Left ventricle myocardium inferior (tissue), 1 donor: Measurements from ENCODE around the gene CCM2. TPM values are rescaled to one million over a fixed set of nuclear protein-coding genes. Genes with fewer than 3 reads are reported as not detected.
A peak's percentile ranks its signal among the peaks of the same experiment; 100 is the strongest.

Source experiments
- DNase-seq: peaks from one replicate; pipeline ENCODE4 v3.0.0-alpha.2; 2020
- H3K27ac ChIP-seq: fragments of 200-600 bp; replicated peaks from 2 replicates; pipeline ENCODE4 v1.8.0; 2021
- H3K27me3 ChIP-seq: fragments of 200-600 bp; 2 replicates; pipeline ENCODE4 v1.8.0; 2021; ENCODE audit warnings: low read depth
- H3K36me3 ChIP-seq: fragments of 200-600 bp; 2 replicates; pipeline ENCODE4 v1.8.0; 2021
- H3K4me1 ChIP-seq: fragments of 200-600 bp; 2 replicates; pipeline ENCODE4 v1.8.0; 2021
- H3K4me3 ChIP-seq: fragments of 200-600 bp; 2 replicates; pipeline ENCODE4 v1.8.0; 2021; ENCODE audit warnings: mild to moderate bottlenecking, moderate library complexity
- H3K9me3 ChIP-seq: fragments of 200-600 bp; replicated peaks from 2 replicates; pipeline ENCODE4 v1.8.0; 2021
- intact Hi-C: fragments of 100-400 bp; cut with micrococcal nuclease; formaldehyde crosslinking; loops from one replicate; pipeline ENCODE4 v1.11.0; 2022
- total RNA-seq: library from RNA; stranded (reverse); fragmentation: NEBNext Ultra II Directional; extraction: Animal tissue kit (Norgen Biotek cat#: 25700); gene quantifications from one replicate; pipeline ENCODE4 v1.2.1, GENCODE V29; 2021
- TF ChIP-seq, protein P1 (sequence below): fragments of 200-600 bp; IDR thresholded peaks from 2 replicates; pipeline ENCODE4 v1.8.0; 2021; ENCODE audit warnings: antibody characterized with exemption, mild to moderate bottlenecking, borderline replicate concordance
- donor health status: DM: no; HTN: yes; CAD: no; lungs with severe emphysema.

CCM2 gene
- total RNA-seq, 1 donor from 2014 or later = 24.5 TPM

- no peak for DNase-seq
- TF ChIP-seq, protein P1, sequence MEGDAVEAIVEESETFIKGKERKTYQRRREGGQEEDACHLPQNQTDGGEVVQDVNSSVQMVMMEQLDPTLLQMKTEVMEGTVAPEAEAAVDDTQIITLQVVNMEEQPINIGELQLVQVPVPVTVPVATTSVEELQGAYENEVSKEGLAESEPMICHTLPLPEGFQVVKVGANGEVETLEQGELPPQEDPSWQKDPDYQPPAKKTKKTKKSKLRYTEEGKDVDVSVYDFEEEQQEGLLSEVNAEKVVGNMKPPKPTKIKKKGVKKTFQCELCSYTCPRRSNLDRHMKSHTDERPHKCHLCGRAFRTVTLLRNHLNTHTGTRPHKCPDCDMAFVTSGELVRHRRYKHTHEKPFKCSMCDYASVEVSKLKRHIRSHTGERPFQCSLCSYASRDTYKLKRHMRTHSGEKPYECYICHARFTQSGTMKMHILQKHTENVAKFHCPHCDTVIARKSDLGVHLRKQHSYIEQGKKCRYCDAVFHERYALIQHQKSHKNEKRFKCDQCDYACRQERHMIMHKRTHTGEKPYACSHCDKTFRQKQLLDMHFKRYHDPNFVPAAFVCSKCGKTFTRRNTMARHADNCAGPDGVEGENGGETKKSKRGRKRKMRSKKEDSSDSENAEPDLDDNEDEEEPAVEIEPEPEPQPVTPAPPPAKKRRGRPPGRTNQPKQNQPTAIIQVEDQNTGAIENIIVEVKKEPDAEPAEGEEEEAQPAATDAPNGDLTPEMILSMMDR = no peak
- Histone ChIP-seq H3K27me3 (no peaks in the 10 kb centered on the region), H3K4me3 (no peak overlapping the region), H3K27ac (no peak overlapping the region), H3K36me3 (peaks cover 96% of the 10 kb centered on the region), H3K4me1 (peaks cover 52% of the 10 kb centered on the region), H3K9me3 (no peaks in the 10 kb centered on the region)
- intact Hi-C loops = no loop called here
These were observed 103.0 kb downstream of the CCM2 start for GRCh38 chr7:45102785-45103712.

DNA sequence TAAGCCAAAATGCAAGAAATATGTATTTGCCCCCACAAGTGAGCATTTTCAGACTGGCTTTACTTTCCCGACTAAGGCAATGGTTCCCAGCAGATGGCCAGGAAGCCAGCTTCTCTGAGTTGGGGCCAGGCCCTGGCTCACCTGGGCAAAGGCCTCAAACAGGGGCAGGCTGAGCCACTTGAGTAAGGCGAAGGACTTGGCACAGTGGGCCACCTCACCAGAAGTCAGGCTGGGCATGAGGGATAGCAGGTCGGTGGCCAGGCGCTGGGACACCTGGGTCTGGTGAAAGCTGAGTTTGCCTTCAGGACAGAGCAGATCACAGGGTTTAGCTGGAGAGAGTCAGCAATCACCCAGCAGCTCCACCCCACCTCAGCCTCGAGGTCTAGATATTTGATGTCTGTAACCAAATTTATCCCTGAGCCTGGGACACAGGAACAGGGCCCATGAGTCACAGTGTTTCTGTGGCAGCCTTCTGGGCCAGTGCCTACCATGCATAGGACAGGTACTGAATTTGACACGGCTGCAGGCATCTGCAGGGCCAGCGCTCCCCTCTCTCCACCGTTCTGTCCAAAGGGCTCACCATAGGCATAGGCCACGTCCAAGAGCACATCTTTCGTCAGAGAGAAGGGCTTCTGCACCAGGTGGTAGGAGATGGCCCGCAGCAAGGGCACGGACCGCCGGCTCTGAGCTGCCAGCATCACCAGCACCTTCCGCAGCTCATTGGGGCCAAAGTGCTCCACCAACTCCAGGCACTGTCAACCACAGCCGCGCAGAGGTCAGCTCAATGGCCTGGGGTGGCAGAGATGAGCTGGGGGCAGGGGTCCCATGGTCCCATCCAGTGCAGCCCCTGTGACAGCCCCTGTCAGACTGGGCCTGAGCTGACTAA is 104.2 kb downstream of the CCM2 start:
- no peak overlapping the region for H3K4me3 ChIP-seq
- intact Hi-C loops = no loop called here
- no peaks in the 10 kb centered on the region for H3K9me3 ChIP-seq
- TF ChIP-seq, protein P1 = no peak
- H3K27me3 ChIP-seq = no peaks in the 10 kb centered on the region
- peaks cover 98% of the 10 kb centered on the region for H3K36me3 ChIP-seq
- H3K4me1 ChIP-seq = peaks cover 63% of the 10 kb centered on the region
- H3K27ac ChIP-seq = no peak overlapping the region
- DNase-seq = no peak

DNA sequence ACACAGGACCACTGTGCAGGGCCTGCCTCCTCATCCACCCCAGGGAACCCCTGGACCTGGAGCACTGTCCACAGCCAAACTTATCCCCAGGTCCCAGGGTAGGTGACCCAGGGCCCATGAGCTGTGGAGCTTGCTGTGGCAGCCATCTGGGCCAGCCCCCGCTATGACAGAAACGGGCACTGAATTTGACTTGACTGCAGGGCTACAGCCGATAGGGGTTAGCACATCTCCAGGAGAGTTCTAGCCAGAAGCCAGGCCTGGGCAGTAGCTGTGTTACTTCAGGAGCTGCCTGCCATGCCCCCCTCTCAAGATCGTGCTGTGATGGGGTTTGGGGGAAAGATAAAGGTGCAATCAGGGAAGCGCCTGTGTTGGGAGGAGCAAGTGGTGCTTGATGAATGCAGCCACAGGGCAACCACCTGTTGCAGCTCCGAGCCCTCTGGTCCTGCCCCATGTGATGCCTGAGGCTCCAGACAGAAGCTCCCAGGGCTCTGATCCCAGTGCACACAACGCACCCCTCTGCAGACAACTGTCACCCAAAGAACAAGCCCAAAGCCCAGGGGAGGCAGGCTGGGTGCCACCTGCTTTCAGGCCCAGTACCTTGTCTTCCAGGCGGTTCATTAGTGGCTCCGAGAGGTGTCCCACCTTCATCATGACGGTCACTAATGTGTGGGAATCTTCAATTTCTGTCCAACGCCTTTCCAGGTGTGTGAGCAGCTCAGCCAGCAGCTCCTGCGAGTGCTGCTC is 105.0 kb downstream of the CCM2 start:
- Histone ChIP-seq H3K4me1 (peaks cover 68% of the 10 kb centered on the region), H3K27me3 (no peaks in the 10 kb centered on the region), H3K9me3 (no peaks in the 10 kb centered on the region), H3K4me3 (no peak overlapping the region), H3K36me3 (peaks cover 90% of the 10 kb centered on the region), H3K27ac (peak overlapping the region; percentile 1)
- TF ChIP-seq, protein P1 = no peak
- DNase-seq = no peak
- intact Hi-C loops = no loop called here

- peaks cover 84% of the 10 kb centered on the region for H3K36me3 ChIP-seq
- peaks cover 74% of the 10 kb centered on the region for H3K4me1 ChIP-seq
- H3K27me3 ChIP-seq = no peaks in the 10 kb centered on the region
- H3K27ac ChIP-seq = peak overlapping the region; percentile 1
- no peaks in the 10 kb centered on the region for H3K9me3 ChIP-seq
- DNase-seq = no peak
- TF ChIP-seq, protein P1 = no peak
- no peak overlapping the region for H3K4me3 ChIP-seq
- intact Hi-C loops = no loop called here
These were observed 105.7 kb downstream of the CCM2 start for GRCh38 chr7:45105588-45106188.
